Gastrocnemius medialis (tissue), 4 donors: ENCODE results near the gene ARMC2.

ENCODE experiments used
- CTCF ChIP-seq, 5 experiments: fragments of 450-650 bp in 3 of 5; fragments of 200-600 bp in 2 of 5; sonication (generic) in 2 of 5; IDR thresholded peaks in 4 of 5; conservative IDR thresholded peaks in 1 of 5; 1 replicate in 4 of 5; 2 replicates in 1 of 5; pipeline ENCODE4 v1.5.1; 2016 to 2019; ENCODE audit warnings: antibody characterized with exemption in 5 of 5, mild to moderate bottlenecking in 3 of 5, moderate library complexity in 3 of 5
- POLR2A ChIP-seq, 2 donors: fragments of 450-650 bp; IDR thresholded peaks; one replicate each; pipeline ENCODE4 v1.6.1; 2017; ENCODE audit warnings: antibody characterized with exemption in 2 of 2, mild to moderate bottlenecking in 2 of 2, moderate library complexity in 2 of 2

GRCh38 chr6:108848116-108848868 is at the start of gene ARMC2:
- TF ChIP-seq POLR2A (IDR thresholded peaks at IDR 0.05) (peak; percentile 39 to 62), CTCF (IDR thresholded peaks at IDR 0.05 in 4 of 5, conservative IDR thresholded peaks at IDR 0.05 in 1 of 5) (no peak)
